Activated CD4-positive, alpha-beta memory T cell treated with anti-CD3 and anti-CD28 coated beads, Interleukin-2, amount 10 ng/mL, durations not matched to agents 7 days and 5 days (primary cell): ENCODE results near the gene KRTAP5-4. TPM values are rescaled to one million over a fixed set of nuclear protein-coding genes. Genes with fewer than 3 reads are reported as not detected.

Experiments
- CTCF ChIA-PET: fragments of 350-600 bp; sonication (Branson Sonifier 250); formaldehyde crosslinking; loops from one replicate; lab custom pipeline; 2021; ENCODE audit warnings: antibody characterized with exemption, inconsistent platforms; lab: Charles Lee
- POLR2A ChIA-PET: fragments of 350-600 bp; sonication (Branson Sonifier 250); formaldehyde crosslinking; loops from one replicate; lab custom pipeline; 2021; ENCODE audit warnings: antibody characterized with exemption; lab: Charles Lee
- DNase-seq: peaks from one replicate; pipeline ENCODE4 v3.0.0-alpha.2; 2020
- H3K27ac Mint-ChIP-seq: one replicate; pipeline ENCODE4 v1.8.0; 2021; ENCODE audit warnings: mild to moderate bottlenecking, mixed read lengths
- H3K27me3 Mint-ChIP-seq: one replicate; pipeline ENCODE4 v1.8.0; 2021; ENCODE audit warnings: mixed read lengths
- H3K36me3 Mint-ChIP-seq: one replicate; pipeline ENCODE4 v1.8.0; 2021; ENCODE audit warnings: low read depth, mixed read lengths
- H3K4me1 Mint-ChIP-seq: one replicate; pipeline ENCODE4 v1.8.0; 2021; ENCODE audit warnings: mixed read lengths
- H3K4me3 Mint-ChIP-seq: one replicate; pipeline ENCODE4 v1.8.0; 2021; ENCODE audit warnings: mild to moderate bottlenecking, mixed read lengths
- H3K9me3 Mint-ChIP-seq: one replicate; pipeline ENCODE4 v1.8.0; 2021; ENCODE audit warnings: mixed read lengths
- total RNA-seq, 2 experiments: library from RNA; stranded (reverse); gene quantifications; one replicate each; pipeline ENCODE4 v1.2.3, GENCODE V29; 2021

The KRTAP5-4 gene
- total RNA-seq, 2 experiments from 2014 or later = not detected

GRCh38 chr11:1640076-1640946 lies 18.4 kb upstream of the KRTAP5-4 start:
- Mint-ChIP-seq H3K4me3 (no peak overlapping the region), H3K4me1 (no peaks in the 10 kb centered on the region), H3K27me3 (peaks cover 9% of the 10 kb centered on the region), H3K36me3 (no peaks in the 10 kb centered on the region), H3K27ac (no peak overlapping the region), H3K9me3 (no peaks in the 10 kb centered on the region)
- POLR2A ChIA-PET = no interaction called here
- CTCF ChIA-PET = interaction anchor here (0.5 to 3.4 kb wide), 6 partner anchors 12 to 94 kb away, joined by 3 to 24 read pairs (median 3); no protein-coding TSS in a partner anchor
- DNase-seq = peak; percentile 24

- Mint-ChIP-seq H3K9me3 (no peaks in the 10 kb centered on the region), H3K27ac (no peak overlapping the region), H3K27me3 (peaks cover 7% of the 10 kb centered on the region), H3K36me3 (no peaks in the 10 kb centered on the region), H3K4me1 (no peaks in the 10 kb centered on the region), H3K4me3 (no peak overlapping the region)
- POLR2A ChIA-PET = interaction anchor here (0.7 kb wide), 1 partner anchor 11 kb away, joined by 3 read pairs; no protein-coding TSS in a partner anchor
- DNase-seq = no peak
- CTCF ChIA-PET = interaction anchor here (0.7 to 3.4 kb wide), 8 partner anchors 11 to 93 kb away, joined by 3 to 24 read pairs (median 3); no protein-coding TSS in a partner anchor
Measured at GRCh38 chr11:1639666-1640065, 17.7 kb upstream of the KRTAP5-4 start.

GRCh38 chr11:1639102-1639620 lies 17.2 kb upstream of the KRTAP5-4 start:
- Mint-ChIP-seq H3K4me1 (no peaks in the 10 kb centered on the region), H3K4me3 (no peak overlapping the region), H3K9me3 (no peaks in the 10 kb centered on the region), H3K27ac (no peak overlapping the region), H3K27me3 (peaks cover 7% of the 10 kb centered on the region), H3K36me3 (no peaks in the 10 kb centered on the region)
- POLR2A ChIA-PET = interaction anchor here (0.7 kb wide), 1 partner anchor 12 kb away, joined by 3 read pairs; no protein-coding TSS in a partner anchor
- CTCF ChIA-PET = interaction anchor here (0.8 to 3.4 kb wide), 8 partner anchors 10 to 92 kb away, joined by 3 to 24 read pairs (median 3); no protein-coding TSS in a partner anchor
- no peak for DNase-seq

- peaks cover 9% of the 10 kb centered on the region for H3K27me3 Mint-ChIP-seq
- no peak for DNase-seq
- ChIA-PET POLR2A (no interaction called here), CTCF (interaction anchor here (1.4 to 3.4 kb wide), 4 partner anchors 14 to 92 kb away, joined by 3 to 24 read pairs (median 5); no protein-coding TSS in a partner anchor)
- no peak overlapping the region for H3K4me3 Mint-ChIP-seq
- no peaks in the 10 kb centered on the region for H3K9me3 Mint-ChIP-seq
- no peaks in the 10 kb centered on the region for H3K4me1 Mint-ChIP-seq
- H3K27ac Mint-ChIP-seq = no peak overlapping the region
- H3K36me3 Mint-ChIP-seq = no peaks in the 10 kb centered on the region
Measured at GRCh38 chr11:1638344-1638743, 16.4 kb upstream of the KRTAP5-4 start.

GRCh38 chr11:1637628-1638027 lies 15.7 kb upstream of the KRTAP5-4 start:
- CTCF ChIA-PET = interaction anchor here (1.1 to 3.4 kb wide), 4 partner anchors 10 to 91 kb away, joined by 4 to 24 read pairs (median 5); no protein-coding TSS in a partner anchor
- DNase-seq = no peak
- Mint-ChIP-seq H3K27me3 (peaks cover 9% of the 10 kb centered on the region), H3K4me1 (no peaks in the 10 kb centered on the region), H3K9me3 (no peaks in the 10 kb centered on the region), H3K27ac (no peak overlapping the region), H3K36me3 (no peaks in the 10 kb centered on the region), H3K4me3 (no peak overlapping the region)
- POLR2A ChIA-PET = no interaction called here

- Mint-ChIP-seq H3K9me3 (no peaks in the 10 kb centered on the region), H3K27me3 (peaks cover 15% of the 10 kb centered on the region), H3K36me3 (no peaks in the 10 kb centered on the region), H3K27ac (no peak overlapping the region), H3K4me1 (no peaks in the 10 kb centered on the region), H3K4me3 (no peak overlapping the region)
- CTCF ChIA-PET = interaction anchor here (2.3 to 3.4 kb wide), 2 partner anchors 16 kb away, joined by 9 to 24 read pairs; no protein-coding TSS in a partner anchor
- no peak for DNase-seq
- POLR2A ChIA-PET = no interaction called here
Measured at GRCh38 chr11:1636291-1636950, 14.5 kb upstream of the KRTAP5-4 start.

GRCh38 chr11:1633864-1634263 lies 11.9 kb upstream of the KRTAP5-4 start:
- Mint-ChIP-seq H3K27me3 (peaks cover 19% of the 10 kb centered on the region), H3K27ac (no peak overlapping the region), H3K36me3 (no peaks in the 10 kb centered on the region), H3K4me3 (no peak overlapping the region), H3K4me1 (peaks cover 1% of the 10 kb centered on the region), H3K9me3 (no peaks in the 10 kb centered on the region)
- CTCF ChIA-PET = interaction anchor here (1.3 to 2.3 kb wide), 4 partner anchors 10 to 60 kb away, joined by 3 to 9 read pairs (median 4); no protein-coding TSS in a partner anchor
- DNase-seq = no peak
- POLR2A ChIA-PET = no interaction called here

GRCh38 chr11:1632053-1632714 lies 10.2 kb upstream of the KRTAP5-4 start:
- ChIA-PET POLR2A (no interaction called here), CTCF (interaction anchor here (1.0 to 2.2 kb wide), 2 partner anchors 21 to 200 kb away, joined by 4 to 9 read pairs; no protein-coding TSS in a partner anchor)
- Mint-ChIP-seq H3K9me3 (no peaks in the 10 kb centered on the region), H3K4me3 (no peak overlapping the region), H3K27me3 (peaks cover 23% of the 10 kb centered on the region), H3K27ac (no peak overlapping the region), H3K4me1 (peaks cover 2% of the 10 kb centered on the region), H3K36me3 (no peaks in the 10 kb centered on the region)
- no peak for DNase-seq

- Mint-ChIP-seq H3K9me3 (no peaks in the 10 kb centered on the region), H3K27me3 (peaks cover 24% of the 10 kb centered on the region), H3K4me1 (peaks cover 2% of the 10 kb centered on the region), H3K4me3 (no peak overlapping the region), H3K36me3 (no peaks in the 10 kb centered on the region), H3K27ac (no peak overlapping the region)
- DNase-seq = no peak
- ChIA-PET CTCF (interaction anchor here (0.9 to 2.2 kb wide), 4 partner anchors 22 to 202 kb away, joined by 3 to 9 read pairs (median 4); no protein-coding TSS in a partner anchor), POLR2A (no interaction called here)
Measured at GRCh38 chr11:1631066-1631568, 9.2 kb upstream of the KRTAP5-4 start.

GRCh38 chr11:1630271-1630670 lies 8.3 kb upstream of the KRTAP5-4 start:
- Mint-ChIP-seq H3K4me3 (no peak overlapping the region), H3K36me3 (no peaks in the 10 kb centered on the region), H3K9me3 (no peaks in the 10 kb centered on the region), H3K27ac (no peak overlapping the region), H3K27me3 (peaks cover 26% of the 10 kb centered on the region), H3K4me1 (peaks cover 2% of the 10 kb centered on the region)
- DNase-seq = no peak
- ChIA-PET CTCF (interaction anchor here (0.6 to 2.2 kb wide), 3 partner anchors 22 to 85 kb away, joined by 4 to 9 read pairs (median 5); no protein-coding TSS in a partner anchor), POLR2A (no interaction called here)

- no peak for DNase-seq
- POLR2A ChIA-PET = no interaction called here
- Mint-ChIP-seq H3K36me3 (no peaks in the 10 kb centered on the region), H3K4me1 (peaks cover 2% of the 10 kb centered on the region), H3K9me3 (no peaks in the 10 kb centered on the region), H3K27me3 (peaks cover 26% of the 10 kb centered on the region), H3K27ac (no peak within 1 kb of the TSS), H3K4me3 (no peak within 1 kb of the TSS)
- CTCF ChIA-PET = interaction anchor here (0.6 to 2.2 kb wide), 6 partner anchors 10 to 84 kb away, joined by 3 to 9 read pairs (median 4); no protein-coding TSS in a partner anchor
Measured at GRCh38 chr11:1629326-1630185, 7.6 kb upstream of the KRTAP5-4 start, which contains the start of gene KRTAP5-5. TSS of gene KRTAP5-5 (plus strand) at chr11:1629775. CDS start at chr11:1629841, 66 bp downstream.
